ENCODE data around the gene CAMTA1.

Gene CAMTA1

GRCh38 chr1:6893388-6893787 lies 108.1 kb downstream of the CAMTA1 start:
- TF ChIP-seq GATA1 (IDR thresholded peaks at IDR 0.05; ENCODE audit: low read depth, low read length) (no peak), POLR2A (IDR thresholded peaks at IDR 0.05; ENCODE audit: low read length) (no peak)
- DNase-seq: no peak

DNA sequence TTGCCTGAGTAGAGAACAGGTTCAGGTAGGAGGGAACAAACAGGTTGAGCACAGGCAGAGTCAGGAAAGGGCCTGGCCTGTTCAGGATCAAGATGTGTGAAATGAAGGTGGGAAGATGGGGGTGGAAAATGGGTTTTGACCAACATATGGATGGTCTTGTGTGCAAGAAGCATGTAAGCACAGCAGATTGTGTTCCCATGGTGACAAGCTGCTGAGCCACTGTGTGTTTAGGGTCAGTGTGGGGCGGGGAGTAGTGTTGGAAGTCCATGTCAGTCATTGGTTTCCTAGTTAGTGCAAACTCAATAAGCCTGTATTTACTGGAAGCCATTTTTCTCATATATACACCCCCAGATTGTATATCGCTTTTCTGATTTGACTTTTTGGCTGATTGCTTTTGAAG lies 111.9 kb downstream of the CAMTA1 start:
- no peak for DNase-seq
- TF ChIP-seq POLR2A (IDR thresholded peaks at IDR 0.05; ENCODE audit: low read length): no peak
- no peak for TF ChIP-seq GATA1 (IDR thresholded peaks at IDR 0.05; ENCODE audit: low read depth, low read length)

GRCh38 chr1:6898974-6899539 lies 113.8 kb downstream of the CAMTA1 start:
- TF ChIP-seq GATA1 (IDR thresholded peaks at IDR 0.05; ENCODE audit: low read depth, low read length): no peak
- no peak for TF ChIP-seq POLR2A (IDR thresholded peaks at IDR 0.05; ENCODE audit: low read length)
- DNase-seq: no peak

DNA sequence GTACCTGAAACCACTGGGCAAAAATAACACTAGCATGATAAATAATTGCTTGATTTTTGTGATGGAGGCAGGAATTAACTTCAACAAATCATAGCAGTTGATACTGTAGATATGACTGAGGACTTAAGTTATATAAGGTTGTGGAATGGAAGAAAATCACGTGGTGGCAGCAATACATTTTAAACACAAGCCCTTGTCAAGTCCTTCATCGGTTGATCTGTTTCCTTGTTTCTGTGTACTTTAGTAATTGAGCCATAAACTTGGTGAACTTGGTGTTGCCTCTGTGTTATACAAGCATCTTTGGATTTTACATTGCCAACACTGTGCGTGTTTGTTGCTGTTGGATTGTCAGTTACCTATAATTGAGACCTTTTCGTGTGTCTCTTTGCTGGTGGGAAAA lies 114.4 kb downstream of the CAMTA1 start:
- TF ChIP-seq GATA1 (IDR thresholded peaks at IDR 0.05; ENCODE audit: low read depth, low read length) (no peak), POLR2A (IDR thresholded peaks at IDR 0.05; ENCODE audit: low read length) (no peak)
- no peak for DNase-seq

- TF ChIP-seq POLR2A (IDR thresholded peaks at IDR 0.05; ENCODE audit: low read length) (no peak), GATA1 (IDR thresholded peaks at IDR 0.05; ENCODE audit: low read depth, low read length) (no peak)
- no peak for DNase-seq
Observed at GRCh38 chr1:6902153-6902552, 116.9 kb downstream of the CAMTA1 start.

GRCh38 chr1:6904476-6905170 lies 119.4 kb downstream of the CAMTA1 start:
- TF ChIP-seq GATA1 (IDR thresholded peaks at IDR 0.05; ENCODE audit: low read depth, low read length) (no peak), POLR2A (IDR thresholded peaks at IDR 0.05; ENCODE audit: low read length) (no peak)
- no peak for DNase-seq

- DNase-seq: no peak
- TF ChIP-seq GATA1 (IDR thresholded peaks at IDR 0.05; ENCODE audit: low read depth, low read length) (no peak), POLR2A (IDR thresholded peaks at IDR 0.05; ENCODE audit: low read length) (no peak)
Observed at GRCh38 chr1:6905331-6905730, 120.1 kb downstream of the CAMTA1 start.

DNA sequence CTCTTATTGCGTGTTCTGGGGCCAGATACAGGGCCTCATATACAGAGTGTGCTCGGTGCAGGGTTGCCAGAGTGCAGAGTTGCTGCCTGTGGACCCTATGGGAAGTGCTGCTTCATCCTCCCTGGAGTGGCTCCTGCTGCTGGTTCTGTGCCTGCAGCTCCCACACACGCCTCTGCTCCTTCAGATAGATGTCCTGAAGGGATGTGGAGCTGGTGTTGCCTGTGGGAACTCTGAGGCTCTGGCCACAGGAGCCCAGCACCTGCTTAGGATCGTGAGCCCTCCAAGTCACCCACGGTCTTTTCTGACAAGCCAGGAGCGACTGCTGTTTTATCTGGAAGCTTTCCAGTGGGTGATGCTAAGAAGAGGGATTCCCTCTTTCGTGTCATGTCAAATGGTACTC lies 120.5 kb downstream of the CAMTA1 start:
- no peak for DNase-seq
- no peak for TF ChIP-seq POLR2A (IDR thresholded peaks at IDR 0.05; ENCODE audit: low read length)
- TF ChIP-seq GATA1 (IDR thresholded peaks at IDR 0.05; ENCODE audit: low read depth, low read length): no peak

GRCh38 chr1:6906783-6907182 lies 121.5 kb downstream of the CAMTA1 start:
- TF ChIP-seq GATA1 (IDR thresholded peaks at IDR 0.05; ENCODE audit: low read depth, low read length) (no peak), POLR2A (IDR thresholded peaks at IDR 0.05; ENCODE audit: low read length) (no peak)
- no peak for DNase-seq

DNA sequence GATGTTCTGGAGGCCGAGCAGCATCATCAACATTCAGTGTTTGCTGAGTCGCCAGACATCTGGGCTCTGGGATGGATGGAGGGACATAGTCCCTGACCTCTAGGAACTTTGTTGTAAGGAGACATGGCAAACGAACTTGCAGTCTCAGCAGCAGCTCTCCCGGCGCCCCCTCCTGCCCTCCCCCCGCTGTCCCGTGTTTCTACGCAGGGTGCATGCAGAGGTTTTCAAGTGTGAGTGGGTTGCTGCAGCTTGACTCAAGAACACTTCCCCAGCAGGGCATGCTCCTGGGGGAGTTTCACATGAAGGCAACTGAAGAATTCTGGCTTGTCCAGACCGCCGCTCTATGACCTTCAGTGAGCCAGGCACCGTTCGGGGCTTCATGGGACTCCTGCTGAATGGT lies 121.9 kb downstream of the CAMTA1 start:
- TF ChIP-seq GATA1 (IDR thresholded peaks at IDR 0.05; ENCODE audit: low read depth, low read length): no peak
- no peak for TF ChIP-seq POLR2A (IDR thresholded peaks at IDR 0.05; ENCODE audit: low read length)
- no peak for DNase-seq

DNA sequence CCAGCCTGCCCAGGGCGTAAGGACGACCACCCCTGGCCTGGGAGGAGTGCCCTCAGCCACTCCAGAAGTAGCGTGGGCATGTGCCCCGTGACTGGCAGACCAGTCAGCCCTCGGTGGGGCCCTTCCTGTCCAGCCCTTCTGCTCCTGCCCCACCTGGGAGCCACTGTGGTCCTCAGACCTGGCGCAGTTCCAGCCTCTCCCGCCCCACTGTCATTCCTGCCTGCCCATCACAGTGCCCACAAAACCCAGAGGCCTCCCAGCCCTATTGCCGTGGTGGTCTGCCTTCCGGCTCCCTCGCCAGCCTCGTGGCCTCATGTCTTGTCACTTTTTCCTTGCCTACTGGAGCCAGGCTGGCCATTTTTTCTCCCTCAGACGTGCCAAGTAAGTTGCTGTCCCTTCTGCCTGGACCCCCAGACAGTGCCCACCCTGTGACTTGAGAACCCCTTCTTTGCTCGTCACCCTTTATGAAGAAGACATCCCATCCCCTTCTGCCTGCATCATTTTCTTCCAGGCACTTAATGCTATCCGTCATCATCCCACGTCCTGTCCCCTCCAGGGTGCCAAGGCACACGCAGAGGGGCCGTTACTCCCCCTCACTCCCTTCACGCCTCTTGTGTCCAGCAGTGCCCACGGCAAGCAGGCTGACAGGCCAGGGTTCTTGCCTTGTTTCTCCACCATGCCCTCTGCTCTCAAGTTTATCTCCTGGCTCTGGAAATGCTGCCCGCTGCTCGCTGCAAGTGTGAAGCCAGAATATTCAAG lies 122.6 kb downstream of the CAMTA1 start:
- TF ChIP-seq POLR2A (IDR thresholded peaks at IDR 0.05; ENCODE audit: low read length) (no peak), GATA1 (IDR thresholded peaks at IDR 0.05; ENCODE audit: low read depth, low read length) (no peak)
- DNase-seq: no peak

DNA sequence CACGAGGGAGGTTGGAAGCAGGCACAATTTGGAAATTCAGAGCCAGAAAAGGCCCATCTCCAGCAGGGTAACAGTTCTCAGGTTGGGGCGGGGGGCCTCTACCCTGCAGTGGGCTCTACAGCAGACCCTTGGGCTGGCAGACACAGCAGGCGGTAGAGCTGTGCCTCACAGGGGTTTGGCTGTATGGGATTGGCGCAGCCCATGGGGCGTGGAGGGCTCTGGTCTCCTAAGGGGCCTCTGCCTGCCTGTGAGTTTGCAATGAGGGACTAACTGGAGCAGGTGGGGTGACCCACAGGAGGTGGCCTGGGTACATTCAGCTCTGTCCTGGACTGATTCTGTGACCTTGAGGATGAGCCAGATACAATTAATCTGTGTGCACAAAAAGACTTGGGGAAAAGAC lies 124.1 kb downstream of the CAMTA1 start:
- TF ChIP-seq POLR2A (IDR thresholded peaks at IDR 0.05; ENCODE audit: low read length): no peak
- TF ChIP-seq GATA1 (IDR thresholded peaks at IDR 0.05; ENCODE audit: low read depth, low read length): no peak
- DNase-seq: no peak

DNA sequence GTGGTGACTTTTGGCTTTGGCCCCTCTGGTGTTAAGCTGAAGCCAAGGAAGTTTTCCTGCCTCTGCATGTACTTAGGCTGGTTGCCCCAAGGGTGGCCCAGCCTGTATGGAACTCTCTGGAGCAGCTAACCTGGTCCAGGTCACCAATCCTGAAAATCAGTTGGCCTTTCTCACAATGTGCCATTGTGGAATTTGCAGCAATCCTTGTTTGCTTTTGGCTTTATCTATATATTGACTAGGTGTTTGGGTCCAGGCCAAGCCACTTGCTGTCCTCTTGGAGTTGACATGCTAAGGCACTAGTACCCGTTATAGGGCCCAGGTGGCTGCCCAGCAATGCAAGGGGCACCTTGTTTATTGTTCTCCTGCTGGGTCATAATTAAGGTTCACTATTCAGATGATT lies 124.6 kb downstream of the CAMTA1 start:
- no peak for DNase-seq
- TF ChIP-seq GATA1 (IDR thresholded peaks at IDR 0.05; ENCODE audit: low read depth, low read length) (no peak), POLR2A (IDR thresholded peaks at IDR 0.05; ENCODE audit: low read length) (no peak)

DNA sequence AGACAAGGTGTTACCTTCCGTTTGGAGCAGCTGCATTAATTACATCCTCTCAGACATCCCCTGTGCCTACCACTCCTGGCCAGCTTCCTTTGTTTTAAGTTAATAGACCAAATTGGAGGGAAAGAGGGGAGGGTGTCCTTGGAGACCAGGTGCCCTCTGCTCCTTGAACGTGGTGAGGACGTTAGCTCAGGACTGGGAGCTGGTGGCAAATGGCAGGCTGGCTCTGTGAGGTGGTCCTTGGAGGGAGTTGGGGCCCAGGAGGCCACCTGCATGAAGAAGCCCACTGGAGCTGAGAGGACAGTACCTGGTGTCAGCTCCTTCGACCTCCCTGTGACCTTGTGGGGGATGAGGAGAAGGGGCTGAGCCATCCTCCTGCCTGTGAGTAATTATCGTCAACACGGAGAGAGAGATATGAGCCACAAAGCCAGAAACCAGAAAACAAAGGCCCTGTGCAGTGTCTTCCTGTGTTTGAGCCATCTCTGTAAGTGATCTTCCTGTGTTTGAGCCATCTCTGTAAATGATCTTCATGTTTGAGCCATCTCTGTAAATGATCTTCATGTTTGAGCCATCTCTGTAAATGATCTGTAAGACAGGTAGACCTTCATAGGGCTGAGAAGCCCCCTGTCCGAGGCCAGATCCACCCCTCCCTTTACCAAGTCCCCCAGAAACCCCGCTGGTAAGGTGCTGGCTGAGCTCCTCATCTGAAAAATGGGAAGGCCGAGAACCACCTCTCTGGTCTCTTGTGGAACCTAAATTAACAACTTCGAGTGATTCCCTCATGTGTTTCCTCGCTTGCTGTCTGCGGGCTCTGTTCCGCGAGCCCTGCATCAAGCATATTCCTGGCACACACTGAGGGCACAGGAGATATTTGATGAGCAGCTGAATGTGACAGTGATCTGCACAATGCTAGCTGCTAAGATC lies 126.0 kb downstream of the CAMTA1 start:
- DNase-seq: no peak
- no peak for TF ChIP-seq POLR2A (IDR thresholded peaks at IDR 0.05; ENCODE audit: low read length)
- TF ChIP-seq GATA1 (IDR thresholded peaks at IDR 0.05; ENCODE audit: low read depth, low read length): no peak

Measured in erythroblast (primary cell).